Stimulated activated naive CD8-positive, alpha-beta T cell treated with anti-CD3 and anti-CD28 coated beads, Interleukin-15, amount 100 ng/mL, for 72 hours (primary cell): ENCODE results near the gene SOX11.
"Not testable (repeated sequence)": the region's sequence is repeated elsewhere in the genome, so short reads cannot be mapped to it uniquely, and the experiment has no call there.

Experiments used
- ATAC-seq: fragments of 150-1000 bp; cut with Tn5 transposase; 2 replicates; pipeline ENCODE4 v1.10.0; 2021; ENCODE audit warnings: mild to moderate bottlenecking, moderate library complexity
- DNase-seq, 2 donors: peaks; one replicate each; pipeline ENCODE4 v3.0.0; 2021 to 2022
- H3K27ac Mint-ChIP-seq, 2 donors: one replicate each; pipeline ENCODE4 v1.8.0; 2022; ENCODE audit warnings: mild to moderate bottlenecking in 2 of 2, mixed read lengths in 2 of 2, moderate library complexity in 2 of 2
- H3K27me3 Mint-ChIP-seq: one replicate; pipeline ENCODE4 v1.8.0; 2022; ENCODE audit warnings: mixed read lengths
- H3K4me1 Mint-ChIP-seq: one replicate; pipeline ENCODE4 v1.8.0; 2022; ENCODE audit warnings: mild to moderate bottlenecking, mixed read lengths
- H3K4me3 Mint-ChIP-seq, 2 donors: one replicate each; pipeline ENCODE4 v1.8.0; 2022; ENCODE audit warnings: mild to moderate bottlenecking in 2 of 2, mixed read lengths in 2 of 2, moderate library complexity in 1 of 2
- H3K9me3 Mint-ChIP-seq, 2 donors: one replicate each; pipeline ENCODE4 v1.8.0; 2022; ENCODE audit warnings: mixed read lengths in 2 of 2

SOX11 gene

DNA sequence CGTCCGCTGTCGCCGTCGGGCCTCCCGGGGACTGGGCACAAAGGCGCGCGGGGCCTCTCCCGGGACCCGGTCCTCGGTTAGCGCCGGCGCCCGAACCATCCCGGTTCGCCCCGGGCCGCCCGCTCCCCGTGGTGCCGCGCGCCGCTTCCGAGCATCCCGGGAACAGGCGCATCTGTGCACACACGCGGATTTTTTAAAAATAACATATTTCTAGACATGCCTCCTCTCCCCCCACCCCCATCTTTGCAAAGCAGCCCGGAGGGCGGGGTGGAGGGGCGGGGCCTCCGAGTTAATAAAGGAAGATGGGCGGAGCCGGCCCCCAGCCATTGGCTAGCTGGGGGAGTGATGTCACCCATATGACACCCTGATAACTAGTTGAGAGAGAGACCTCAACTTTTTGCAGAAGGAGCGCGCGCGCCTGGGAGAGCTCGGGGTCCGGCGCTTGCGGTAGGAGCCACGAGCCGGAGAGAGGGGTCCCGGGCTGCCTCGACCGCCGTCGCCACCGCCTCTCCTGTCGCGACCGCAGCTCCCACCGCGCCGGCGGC, at the start of gene SOX11:
Gene SOX11, plus strand, starts transcription at position 400 of the 545 bp plus-strand sequence. CDS start 338 bp downstream, outside the sequence.
- DNase-seq = no peak
- H3K4me1 Mint-ChIP-seq = peaks cover 35% of the 10 kb centered on the region
- ATAC-seq = no peak
- H3K27ac Mint-ChIP-seq = no peak within 1 kb of the TSS
- peaks cover 82% of the 10 kb centered on the region for H3K27me3 Mint-ChIP-seq
- peaks cover 0 to 5% of the 10 kb centered on the region in 2 donors for H3K9me3 Mint-ChIP-seq
- peak within 1 kb of the TSS in 1 of 2 donors; percentile 56 for H3K4me3 Mint-ChIP-seq

DNA sequence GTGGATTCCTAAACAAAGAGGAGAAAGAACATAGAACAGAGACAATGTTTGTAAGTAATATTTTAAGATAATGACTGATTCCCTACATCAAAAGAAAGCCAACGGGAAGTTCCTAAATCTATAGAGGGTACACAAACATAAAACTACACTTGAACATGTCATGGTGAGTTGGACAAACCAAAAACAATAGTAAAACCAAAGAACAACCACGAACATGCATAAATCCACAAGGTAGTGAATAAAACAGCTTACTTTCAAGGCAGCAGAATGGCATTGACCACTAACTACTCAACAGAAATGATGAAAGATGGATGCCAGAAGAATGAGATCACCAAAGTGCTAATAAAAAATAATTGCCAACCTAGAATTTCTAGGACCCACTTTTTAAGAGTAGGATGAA, 39.5 kb upstream of the SOX11 start:
- H3K27me3 Mint-ChIP-seq, H3K27ac Mint-ChIP-seq: not testable (repeated sequence)

DNA sequence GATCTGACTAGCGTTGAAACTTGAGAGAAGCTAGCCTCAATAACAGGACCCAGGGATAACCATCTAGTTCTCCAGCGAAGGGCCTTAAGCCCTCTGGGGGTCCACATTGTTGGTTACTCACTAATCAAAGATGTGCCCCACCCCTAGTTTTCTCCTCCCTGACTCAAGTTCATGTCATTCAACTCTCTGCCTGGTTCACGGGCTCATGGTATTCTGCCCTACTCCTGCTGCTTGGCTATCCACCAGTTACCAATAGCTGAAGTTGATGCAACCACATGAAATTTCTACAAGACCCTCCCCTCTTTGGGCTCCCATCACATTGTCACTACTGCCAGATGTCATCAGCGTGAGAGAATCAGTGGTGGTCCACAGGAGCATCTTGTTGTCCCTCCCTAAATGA, 38.4 kb upstream of the SOX11 start:
- not testable (repeated sequence) for H3K4me3 Mint-ChIP-seq, DNase-seq, H3K4me1 Mint-ChIP-seq, ATAC-seq, H3K27ac Mint-ChIP-seq, H3K27me3 Mint-ChIP-seq
- peaks cover 10 to 18% of the 10 kb centered on the region in 2 donors for H3K9me3 Mint-ChIP-seq

More for the DNA sequence above, 39.5 kb upstream of the SOX11 start:
- H3K4me1 Mint-ChIP-seq, DNase-seq, ATAC-seq, H3K4me3 Mint-ChIP-seq: not testable (repeated sequence)
- peaks cover 10 to 18% of the 10 kb centered on the region in 2 donors for H3K9me3 Mint-ChIP-seq

DNA sequence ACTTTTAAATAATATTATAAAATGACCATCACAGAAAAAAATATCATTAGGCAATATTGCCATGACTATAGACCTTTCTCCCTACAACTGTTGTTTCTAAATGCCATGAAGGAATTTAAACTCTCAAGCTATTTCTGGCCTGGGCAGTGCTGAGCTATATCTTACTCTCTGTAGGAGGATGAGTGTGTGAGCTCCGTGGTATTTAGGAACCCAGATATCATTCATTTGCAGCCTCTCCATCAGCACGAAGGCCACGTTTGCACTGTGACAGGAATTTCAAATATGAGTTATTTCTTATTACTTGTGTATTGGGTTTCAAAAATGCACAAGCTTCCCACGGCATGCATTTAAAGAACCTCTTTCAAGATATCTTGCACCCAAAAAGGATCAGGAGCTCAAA, 35.0 kb upstream of the SOX11 start:
- DNase-seq (no peak), ATAC-seq (no peak)
- H3K27ac Mint-ChIP-seq = no peak overlapping the region
- H3K27me3 Mint-ChIP-seq = no peaks in the 10 kb centered on the region
- H3K4me3 Mint-ChIP-seq = no peak overlapping the region
- no peaks in the 10 kb centered on the region for H3K4me1 Mint-ChIP-seq
- peaks cover 6 to 14% of the 10 kb centered on the region in 2 donors for H3K9me3 Mint-ChIP-seq

DNA sequence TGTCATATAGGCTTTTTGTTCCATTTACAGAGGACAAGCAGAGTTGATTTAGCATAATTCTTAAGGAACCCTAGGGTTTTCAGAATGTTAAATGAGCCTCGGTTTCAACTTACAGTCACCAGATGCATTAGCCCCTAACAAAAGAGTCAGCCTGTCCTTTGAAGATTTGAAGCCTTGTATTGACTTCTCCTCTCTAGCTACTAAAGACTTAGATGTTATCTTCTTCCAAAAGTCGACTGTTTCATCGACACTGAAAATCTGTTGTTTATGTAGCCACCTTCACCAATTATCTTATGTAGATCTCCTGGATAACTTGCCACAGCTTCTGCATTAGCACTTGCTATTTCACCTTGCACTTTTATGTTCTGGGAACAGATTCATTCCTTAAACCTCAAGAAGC, 31.6 kb upstream of the SOX11 start:
- Mint-ChIP-seq H3K4me3 (no peak overlapping the region), H3K9me3 (peaks cover 0 to 6% of the 10 kb centered on the region in 2 donors), H3K4me1 (no peaks in the 10 kb centered on the region), H3K27me3 (no peaks in the 10 kb centered on the region), H3K27ac (no peak overlapping the region)
- DNase-seq (no peak), ATAC-seq (no peak)

DNA sequence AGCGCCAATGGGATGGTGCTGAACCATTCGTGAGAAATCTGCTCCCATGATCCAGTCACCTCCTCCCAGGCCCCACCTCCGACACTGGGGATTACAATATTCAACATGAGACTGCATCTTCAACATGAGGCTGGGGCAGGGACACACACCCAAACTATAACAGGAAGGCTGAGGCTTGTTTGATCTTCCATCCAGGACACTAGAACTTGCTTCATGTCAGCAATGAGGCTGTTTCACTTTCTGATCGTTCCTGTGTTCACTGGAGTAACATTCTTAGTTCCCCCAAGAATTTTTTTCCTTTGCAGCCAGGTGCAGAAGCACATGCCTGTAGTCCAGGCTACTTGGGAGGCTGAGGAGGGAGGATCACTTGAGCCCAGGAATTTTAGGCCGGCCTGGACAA, 30.8 kb upstream of the SOX11 start:
- Mint-ChIP-seq H3K27ac (no peak overlapping the region), H3K4me1 (no peaks in the 10 kb centered on the region), H3K4me3 (no peak overlapping the region), H3K27me3 (no peaks in the 10 kb centered on the region), H3K9me3 (no peaks in the 10 kb centered on the region)
- ATAC-seq (no peak), DNase-seq (no peak)

DNA sequence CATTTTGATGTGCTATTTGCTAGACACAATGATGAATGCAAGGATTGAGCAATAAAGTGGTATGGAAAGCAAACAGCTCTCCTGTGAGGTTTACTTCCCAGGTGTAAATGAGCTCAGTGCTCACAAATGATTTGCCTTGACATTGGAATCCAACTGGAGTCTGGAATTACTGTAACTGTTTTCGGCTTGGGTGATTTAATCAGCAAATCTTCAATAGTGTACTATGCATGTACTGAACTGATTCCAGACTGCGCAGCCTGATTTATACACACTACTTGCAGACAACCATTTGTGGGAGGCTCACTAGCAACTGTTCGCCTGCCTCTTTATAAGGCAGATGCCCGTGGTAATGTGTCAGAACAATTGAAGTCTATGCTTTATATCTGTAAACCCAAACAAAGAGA, 27.9 kb upstream of the SOX11 start:
- no peak for ATAC-seq
- Mint-ChIP-seq H3K4me1 (no peaks in the 10 kb centered on the region), H3K4me3 (no peak overlapping the region), H3K27ac (no peak overlapping the region), H3K27me3 (peaks cover 6% of the 10 kb centered on the region), H3K9me3 (peaks cover 0 to 12% of the 10 kb centered on the region in 2 donors)
- DNase-seq = no peak

DNA sequence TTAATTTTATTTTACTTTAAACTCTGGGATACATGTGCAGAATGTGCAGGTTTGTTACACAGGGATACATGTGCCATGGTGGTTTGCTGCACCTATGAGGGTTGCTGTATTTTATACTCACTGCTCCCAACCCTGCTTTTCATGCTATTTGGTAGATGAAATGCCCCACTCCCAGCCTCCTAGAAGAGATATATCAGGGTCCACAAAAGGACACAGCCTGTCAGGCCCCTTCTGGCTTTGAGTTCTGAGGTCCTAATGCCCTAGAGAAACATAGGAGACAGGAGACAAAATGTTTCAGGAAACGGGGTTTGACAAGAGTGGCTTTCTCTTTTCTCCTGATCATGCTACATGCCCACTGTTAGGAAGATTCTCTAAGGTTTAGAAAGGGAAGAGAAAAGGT, 27.1 kb upstream of the SOX11 start:
- H3K9me3 Mint-ChIP-seq = peaks cover 0 to 12% of the 10 kb centered on the region in 2 donors

DNA sequence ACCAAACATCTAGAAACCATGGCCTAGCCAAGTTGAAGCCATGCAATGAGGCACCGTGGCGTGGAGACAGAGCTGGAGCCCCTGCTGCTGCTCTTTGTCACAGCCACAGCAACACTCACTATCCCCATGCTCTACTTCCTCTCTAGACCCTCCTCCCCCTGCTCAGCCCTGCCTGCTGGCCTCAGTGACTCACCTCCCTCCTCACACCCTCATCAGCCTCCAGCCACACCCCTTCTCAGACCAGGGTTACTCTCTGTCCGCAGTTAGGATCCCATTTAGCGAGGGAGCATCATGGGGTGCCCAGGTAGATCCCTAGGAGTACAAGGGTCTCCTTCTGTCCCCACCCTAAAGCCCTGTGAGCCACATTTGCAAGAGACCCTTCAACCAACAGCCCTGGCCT, 25.4 kb upstream of the SOX11 start:
- ATAC-seq (no peak), DNase-seq (no peak)
- H3K27ac Mint-ChIP-seq = no peak overlapping the region
- H3K27me3 Mint-ChIP-seq = peaks cover 7% of the 10 kb centered on the region
- H3K4me3 Mint-ChIP-seq = no peak overlapping the region
- H3K9me3 Mint-ChIP-seq = peaks cover 0 to 12% of the 10 kb centered on the region in 2 donors
- no peaks in the 10 kb centered on the region for H3K4me1 Mint-ChIP-seq

More for the DNA sequence above, 27.1 kb upstream of the SOX11 start:
- Mint-ChIP-seq H3K4me1 (no peaks in the 10 kb centered on the region), H3K27ac (no peak overlapping the region), H3K27me3 (peaks cover 7% of the 10 kb centered on the region), H3K4me3 (no peak overlapping the region)
- ATAC-seq (no peak), DNase-seq (no peak)

DNA sequence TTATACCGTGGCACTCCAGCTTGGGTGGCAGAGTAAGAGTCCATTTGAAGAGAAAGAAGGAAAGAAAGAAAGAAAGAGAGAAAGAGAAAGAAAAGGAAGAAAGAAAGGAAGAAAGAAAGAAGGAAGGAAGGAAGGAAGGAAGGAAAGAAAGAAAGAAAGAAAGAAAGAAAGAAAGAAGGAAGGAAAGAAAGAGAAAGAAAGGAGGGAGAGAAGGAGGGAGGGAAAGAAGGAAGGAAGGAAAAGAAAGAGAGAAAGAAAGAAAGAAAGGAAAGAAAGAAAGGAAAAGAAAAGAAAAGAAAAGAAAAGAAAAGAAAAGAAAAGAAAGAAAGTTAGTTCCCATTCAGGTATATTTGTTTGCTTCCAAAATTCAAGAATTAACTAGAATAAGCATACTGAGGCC, 24.5 kb upstream of the SOX11 start:
- not testable (repeated sequence) for H3K4me3 Mint-ChIP-seq, H3K27ac Mint-ChIP-seq, H3K27me3 Mint-ChIP-seq, H3K4me1 Mint-ChIP-seq, ATAC-seq, DNase-seq
- H3K9me3 Mint-ChIP-seq = peaks cover 0 to 12% of the 10 kb centered on the region in 2 donors

DNA sequence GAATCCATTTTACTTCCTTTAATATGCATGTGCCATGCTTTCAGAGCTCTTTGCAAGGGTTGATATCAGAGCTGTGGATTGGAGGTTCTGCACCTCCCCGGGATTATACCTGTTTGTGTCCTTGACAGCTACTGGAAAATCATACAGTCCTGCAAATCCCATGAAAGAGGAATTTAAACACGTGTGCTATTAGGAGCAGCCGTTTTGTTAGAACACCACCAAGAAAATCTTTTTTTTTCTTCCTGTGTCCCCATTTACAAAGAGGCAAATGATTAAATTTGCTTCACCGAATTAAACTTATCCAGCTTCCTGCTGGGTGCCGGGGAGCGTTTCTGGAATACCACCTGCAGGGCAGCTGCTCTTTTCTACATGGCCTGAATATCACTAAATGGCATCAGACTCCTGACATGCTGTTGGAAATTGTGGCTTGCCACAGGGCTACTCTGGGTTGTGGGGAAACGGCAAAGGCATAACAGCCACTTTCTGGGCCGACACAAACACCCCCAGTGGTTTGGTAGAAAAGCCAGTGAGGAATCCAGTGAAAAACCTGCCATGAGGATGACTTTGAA, 23.4 kb upstream of the SOX11 start:
- ATAC-seq = no peak
- peaks cover 0 to 16% of the 10 kb centered on the region in 2 donors for H3K9me3 Mint-ChIP-seq

DNA sequence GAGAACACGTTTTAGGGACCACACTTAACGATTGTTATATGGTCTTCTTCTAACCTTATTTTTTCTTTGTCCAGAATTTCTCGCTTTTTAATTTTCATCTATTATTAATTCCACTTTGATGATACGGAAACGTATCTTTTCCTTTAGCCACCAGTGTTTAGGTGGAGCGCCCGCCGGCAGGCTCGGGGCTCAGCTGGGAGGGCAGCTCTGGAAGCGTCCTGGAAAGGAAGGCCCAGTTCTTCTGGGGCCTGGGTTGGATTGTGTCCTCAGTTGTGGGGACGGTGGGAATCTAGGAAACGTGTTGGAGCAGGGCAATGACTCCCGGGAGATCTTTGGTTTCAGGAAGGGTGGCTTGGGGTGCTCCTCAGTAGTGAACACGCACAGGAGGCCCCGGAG, 19.4 kb upstream of the SOX11 start:
- H3K4me1 Mint-ChIP-seq = no peaks in the 10 kb centered on the region
- ATAC-seq (no peak), DNase-seq (no peak)
- H3K27me3 Mint-ChIP-seq = peaks cover 24% of the 10 kb centered on the region
- H3K27ac Mint-ChIP-seq = peak overlapping the region in 1 of 2 donors; percentile 28
- H3K4me3 Mint-ChIP-seq = no peak overlapping the region
- peaks cover 0 to 6% of the 10 kb centered on the region in 2 donors for H3K9me3 Mint-ChIP-seq

More for the DNA sequence above, 23.4 kb upstream of the SOX11 start:
- Mint-ChIP-seq H3K4me1 (no peaks in the 10 kb centered on the region), H3K27me3 (peaks cover 9% of the 10 kb centered on the region), H3K27ac (no peak overlapping the region), H3K4me3 (no peak overlapping the region)
- DNase-seq = no peak

DNA sequence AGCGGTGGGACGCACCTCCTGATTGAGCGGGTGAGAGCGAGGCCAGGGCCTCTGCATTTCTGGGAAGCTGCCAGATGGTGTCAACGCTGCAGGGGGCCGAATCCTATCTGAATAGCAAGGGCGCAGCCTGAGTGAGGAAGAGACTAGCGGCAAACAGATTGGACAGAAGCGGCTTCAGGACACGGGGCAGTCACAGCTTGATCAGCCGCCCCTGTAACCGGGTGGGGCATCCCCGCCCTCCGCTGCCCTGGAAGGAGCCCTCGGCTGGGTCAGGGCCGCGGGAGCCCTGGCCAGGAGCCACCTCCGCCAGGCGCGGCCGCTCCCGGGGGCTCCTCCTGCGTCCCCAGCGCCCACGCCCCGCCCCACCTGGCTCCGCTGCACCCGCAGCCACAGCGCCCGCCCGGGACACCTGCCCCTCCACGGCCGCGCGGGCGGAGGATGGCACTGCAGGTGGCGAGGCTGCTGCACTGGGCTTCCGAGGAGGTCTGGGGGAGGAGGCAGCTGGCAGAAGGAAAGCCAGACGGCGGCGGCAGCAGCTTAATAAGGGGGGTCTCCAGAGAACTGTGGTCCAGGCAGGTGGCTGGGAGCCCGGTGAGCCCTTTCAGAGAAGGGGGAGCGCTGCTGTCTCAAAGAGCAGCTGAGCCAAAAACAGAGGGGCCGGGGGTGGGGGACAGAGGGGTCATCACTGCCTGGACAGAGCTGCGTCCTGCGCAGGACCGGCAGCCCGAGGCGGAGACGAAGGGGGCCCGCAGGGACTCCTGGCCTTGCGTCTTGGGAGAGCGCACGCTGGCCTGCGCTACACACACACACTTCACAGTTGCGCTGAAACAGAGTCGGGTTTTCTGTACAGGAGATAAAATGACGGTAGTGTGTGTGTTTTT, 18.8 kb upstream of the SOX11 start:
- no peak for ATAC-seq
- Mint-ChIP-seq H3K4me1 (no peaks in the 10 kb centered on the region), H3K27ac (no peak overlapping the region), H3K4me3 (no peak overlapping the region), H3K9me3 (peaks cover 0 to 5% of the 10 kb centered on the region in 2 donors), H3K27me3 (peaks cover 24% of the 10 kb centered on the region)
- DNase-seq = no peak

DNA sequence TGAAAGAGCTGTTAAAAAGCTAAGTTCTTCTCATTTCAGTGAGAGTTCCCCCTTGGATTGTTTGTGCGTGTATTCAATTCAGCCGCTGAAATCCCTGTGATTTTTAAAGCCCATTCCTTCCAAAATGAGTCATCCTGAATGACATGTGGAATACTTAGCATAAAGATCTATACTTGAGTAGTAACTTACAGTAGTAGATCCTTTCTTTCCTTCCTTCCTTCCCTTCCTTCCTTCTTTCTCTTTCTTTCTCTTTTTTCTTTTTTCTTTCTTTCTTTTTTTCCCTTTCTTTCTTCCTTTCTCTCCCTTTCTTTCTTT, 18.2 kb upstream of the SOX11 start:
- H3K4me1 Mint-ChIP-seq = no peaks in the 10 kb centered on the region
- DNase-seq = no peak
- H3K27ac Mint-ChIP-seq = no peak overlapping the region
- H3K4me3 Mint-ChIP-seq = no peak overlapping the region
- peaks cover 0 to 5% of the 10 kb centered on the region in 2 donors for H3K9me3 Mint-ChIP-seq
- peaks cover 21% of the 10 kb centered on the region for H3K27me3 Mint-ChIP-seq
- ATAC-seq = no peak

DNA sequence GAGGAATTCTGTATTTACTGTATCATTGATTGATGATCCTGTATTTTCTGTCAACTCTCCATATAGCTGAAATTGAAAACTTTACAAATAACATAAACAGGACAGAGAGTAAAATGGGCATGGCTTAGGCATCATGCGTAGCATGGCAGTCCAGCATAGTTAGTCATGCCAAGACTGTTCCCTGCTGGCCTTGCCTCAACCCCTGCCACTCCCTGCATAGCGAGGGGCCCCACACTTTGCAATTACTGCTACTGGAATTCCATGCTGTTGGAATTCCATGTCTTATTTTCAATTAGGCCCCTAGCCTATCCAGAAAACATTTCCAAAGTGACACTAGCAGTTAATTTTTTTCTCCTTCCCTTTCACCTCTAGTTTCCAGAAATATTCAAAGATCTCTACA, 15.1 kb upstream of the SOX11 start:
- Mint-ChIP-seq H3K27ac (no peak overlapping the region), H3K27me3 (peaks cover 41% of the 10 kb centered on the region), H3K4me3 (no peak overlapping the region), H3K4me1 (no peaks in the 10 kb centered on the region), H3K9me3 (peaks cover 0 to 15% of the 10 kb centered on the region in 2 donors)
- ATAC-seq = no peak
- no peak for DNase-seq

DNA sequence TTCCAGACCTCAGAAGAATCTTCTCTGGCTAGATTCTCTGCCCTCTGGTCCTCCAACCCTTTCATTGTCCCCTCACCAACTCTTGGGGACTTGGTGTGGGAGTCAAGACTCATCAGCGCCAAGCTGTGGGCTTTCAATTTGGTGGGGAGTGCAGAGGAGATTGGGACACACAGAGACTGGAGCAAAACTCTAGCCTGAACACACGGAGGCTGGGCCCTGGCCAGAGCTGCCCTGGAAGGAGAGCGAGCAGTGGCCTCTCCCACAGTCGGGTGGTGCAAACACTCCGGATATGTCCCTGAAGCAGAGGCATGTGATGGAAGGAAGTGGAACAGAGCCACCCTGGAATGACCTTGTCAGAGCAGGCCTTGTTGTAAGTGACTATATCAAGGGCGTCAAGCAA, 8.7 kb upstream of the SOX11 start:
- H3K4me3 Mint-ChIP-seq = no peak overlapping the region
- no peak overlapping the region for H3K27ac Mint-ChIP-seq
- H3K4me1 Mint-ChIP-seq = no peaks in the 10 kb centered on the region
- peaks cover 5 to 10% of the 10 kb centered on the region in 2 donors for H3K9me3 Mint-ChIP-seq
- H3K27me3 Mint-ChIP-seq = peaks cover 50% of the 10 kb centered on the region
- DNase-seq = no peak
- ATAC-seq = no peak
